IMR-90 (cell line): ENCODE results near the gene SBNO1.

ENCODE experiments used
- BHLHE40 ChIP-seq: fragments of 150-350 bp; IDR thresholded peaks from 2 replicates; pipeline ENCODE4 v1.6.1; 2016; ENCODE audit warnings: mild to moderate bottlenecking, low read depth, low read length
- CEBPB ChIP-seq: IDR thresholded peaks from 2 replicates; pipeline ENCODE4 v1.6.1; 2012; ENCODE audit warnings: low read depth, low read length, improper control_type of control experiment
- CHD1 ChIP-seq: IDR thresholded peaks from 2 replicates; pipeline ENCODE4 v1.6.1; 2012; ENCODE audit warnings: low read depth, low read length, improper control_type of control experiment
- CTCF ChIP-seq: conservative IDR thresholded peaks from 2 replicates; pipeline ENCODE4 v1.5.1; 2012; ENCODE audit warnings: mild to moderate bottlenecking, low read depth, low read length, improper control_type of control experiment
- FOS ChIP-seq: fragments of 150-350 bp; IDR thresholded peaks from 2 replicates; pipeline ENCODE4 v1.6.1; 2016; ENCODE audit warnings: low read depth, low read length
- MAFK ChIP-seq: IDR thresholded peaks from 2 replicates; pipeline ENCODE4 v1.6.1; 2012; ENCODE audit warnings: low read depth, low read length, improper control_type of control experiment
- MAZ ChIP-seq: IDR thresholded peaks from 2 replicates; pipeline ENCODE4 v1.6.1; 2012; ENCODE audit warnings: low read depth, mild to moderate bottlenecking, low read length, improper control_type of control experiment, moderate library complexity, borderline replicate concordance
- MXI1 ChIP-seq: IDR thresholded peaks from 2 replicates; pipeline ENCODE4 v1.6.1; 2012; ENCODE audit warnings: low read depth, mild to moderate bottlenecking, low read length, moderate library complexity, borderline replicate concordance
- POLR2A ChIP-seq: IDR thresholded peaks from 2 replicates; pipeline ENCODE4 v1.6.1; 2012; ENCODE audit warnings: mild to moderate bottlenecking, low read depth, low read length
- RAD21 ChIP-seq: IDR thresholded peaks from 2 replicates; pipeline ENCODE4 v1.6.1; 2012; ENCODE audit warnings: low read length, improper control_type of control experiment
- RCOR1 ChIP-seq: IDR thresholded peaks from 2 replicates; pipeline ENCODE4 v1.6.1; 2012; ENCODE audit warnings: mild to moderate bottlenecking, low read length, improper control_type of control experiment; ENCODE audit not compliant: insufficient replicate concordance
- RFX5 ChIP-seq: IDR thresholded peaks from 2 replicates; pipeline ENCODE4 v1.8.0; 2012; ENCODE audit warnings: low read depth, mild to moderate bottlenecking, low read length, moderate library complexity
- SMC3 ChIP-seq: fragments of 150-350 bp; IDR thresholded peaks from 2 replicates; pipeline ENCODE4 v1.6.1; 2016; ENCODE audit warnings: low read depth, mild to moderate bottlenecking, antibody characterized with exemption, low read length, moderate library complexity
- USF2 ChIP-seq: fragments of 150-350 bp; IDR thresholded peaks from 2 replicates; pipeline ENCODE4 v1.6.1; 2017; ENCODE audit warnings: mild to moderate bottlenecking, antibody characterized with exemption, low read length, low read depth

- TF ChIP-seq CEBPB = no peak
- TF ChIP-seq USF2 = no peak
- TF ChIP-seq MXI1 = no peak
- no peak for TF ChIP-seq CTCF
- TF ChIP-seq MAFK = no peak
- TF ChIP-seq RCOR1 = no peak
- no peak for TF ChIP-seq POLR2A
- TF ChIP-seq BHLHE40 = no peak
- no peak for TF ChIP-seq SMC3
- TF ChIP-seq RFX5 = no peak
- no peak for TF ChIP-seq RAD21
- no peak for TF ChIP-seq MAZ
- TF ChIP-seq CHD1 = no peak
- no peak for TF ChIP-seq FOS
Measured at GRCh38 chr12:123358035-123358434, 6.6 kb downstream of the SBNO1 start.
